Neural cell (in vitro differentiated cells): ENCODE results near the gene DEDD. TPM values are rescaled to one million over a fixed set of nuclear protein-coding genes. Genes with fewer than 3 reads are reported as not detected.

Source experiments
- H2AFZ ChIP-seq: fragments of 200-600, 300-800 bp; sonication (generic), shearing (Covaris generic); 2 replicates; pipeline ENCODE4 v1.6.0; 2014; ENCODE audit warnings: low read depth, mild to moderate bottlenecking, antibody characterized with exemption, low read length, moderate library complexity
- H3F3A ChIP-seq: fragments of 200-600 bp; shearing (Covaris generic); 2 replicates; pipeline ENCODE4 v1.6.1; 2016; ENCODE audit warnings: mild to moderate bottlenecking, moderate library complexity, mixed read lengths, antibody characterized with exemption, low read length; ENCODE audit not compliant: insufficient read depth, poor library complexity, severe bottlenecking
- H3K27ac ChIP-seq: fragments of 200-600, 300-800 bp; sonication (generic), shearing (Covaris generic); 2 replicates; pipeline ENCODE4 v1.5.1; 2014; ENCODE audit warnings: mild to moderate bottlenecking, low read length, moderate library complexity
- H3K27me3 ChIP-seq: fragments of 300-800, 200-600 bp; sonication (generic), shearing (Covaris generic); 2 replicates; pipeline ENCODE4 v1.6.0; 2014; ENCODE audit warnings: mild to moderate bottlenecking, low read depth, low read length, moderate library complexity; ENCODE audit not compliant: insufficient read depth
- H3K36me3 ChIP-seq: fragments of 300-800, 200-600 bp; sonication (generic), shearing (Covaris generic); 2 replicates; pipeline ENCODE4 v1.5.1; 2014; ENCODE audit warnings: mild to moderate bottlenecking, antibody characterized with exemption, low read length, moderate library complexity; ENCODE audit not compliant: insufficient read depth
- H3K4me2 ChIP-seq: fragments of 300-800, 200-600 bp; sonication (generic), shearing (Covaris generic); 2 replicates; pipeline ENCODE4 v1.6.0; 2014; ENCODE audit warnings: mild to moderate bottlenecking, low read length
- H3K4me3 ChIP-seq: fragments of 300-800, 200-600 bp; sonication (generic), shearing (Covaris generic); 2 replicates; pipeline ENCODE4 v1.5.1; 2014; ENCODE audit warnings: mild to moderate bottlenecking, low read length, moderate library complexity
- H3K79me2 ChIP-seq: fragments of 200-600 bp; shearing (Covaris generic); replicated peaks from 2 replicates; pipeline ENCODE4 v1.6.0; 2014; ENCODE audit warnings: mild to moderate bottlenecking, low read length, moderate library complexity; ENCODE audit not compliant: insufficient read depth
- H3K9ac ChIP-seq: fragments of 300-800, 200-600 bp; sonication (generic), shearing (Covaris generic); 2 replicates; pipeline ENCODE4 v1.6.1; 2016; ENCODE audit warnings: mild to moderate bottlenecking, low read length, mixed read lengths
- H3K9me2 ChIP-seq: fragments of 200-600 bp; shearing (Covaris generic); 2 replicates; pipeline ENCODE4 v1.6.1; 2016; ENCODE audit warnings: mild to moderate bottlenecking, low read length, mixed read lengths; ENCODE audit not compliant: insufficient read depth
- H3K9me3 ChIP-seq: fragments of 200-600, 300-800 bp; sonication (generic), shearing (Covaris generic); 2 replicates; pipeline ENCODE4 v1.6.1; 2016; ENCODE audit warnings: mild to moderate bottlenecking, mixed run types, low read length, moderate library complexity, mixed read lengths
- H4K20me1 ChIP-seq: fragments of 200-600 bp; shearing (Covaris generic); 2 replicates; pipeline ENCODE4 v1.6.1; 2016; ENCODE audit warnings: mild to moderate bottlenecking, mixed run types; ENCODE audit not compliant: insufficient read depth
- CTCF ChIP-seq: fragments of 450-650 bp; IDR thresholded peaks from 2 replicates; pipeline ENCODE4 v1.5.1; 2014; ENCODE audit warnings: antibody characterized with exemption, mild to moderate bottlenecking, moderate library complexity; ENCODE audit not compliant: poor library complexity, severe bottlenecking
- EP300 ChIP-seq: fragments of 450-650 bp; conservative IDR thresholded peaks from 2 replicates; pipeline ENCODE4 v1.6.1; 2014; ENCODE audit warnings: antibody characterized with exemption, mild to moderate bottlenecking, moderate library complexity; ENCODE audit not compliant: poor library complexity, severe bottlenecking
- EZH2 ChIP-seq: fragments of 200-600, 300-800 bp; shearing (Covaris generic), sonication (generic); IDR thresholded peaks from 2 replicates; pipeline ENCODE4 v1.6.1; 2014; ENCODE audit warnings: antibody characterized with exemption, low read length, borderline replicate concordance, mild to moderate bottlenecking; ENCODE audit not compliant: insufficient read depth, poor library complexity, severe bottlenecking
- MXI1 ChIP-seq: fragments of 450-650 bp; conservative IDR thresholded peaks from 2 replicates; pipeline ENCODE4 v1.6.1; 2014; ENCODE audit warnings: antibody characterized with exemption, mild to moderate bottlenecking; ENCODE audit not compliant: poor library complexity, severe bottlenecking
- POLR2AphosphoS5 ChIP-seq: IDR thresholded peaks from 2 replicates; pipeline ENCODE4 v1.6.1; 2012
- RAD21 ChIP-seq: fragments of 450-650 bp; conservative IDR thresholded peaks from 2 replicates; pipeline ENCODE4 v1.6.1; 2014; ENCODE audit warnings: antibody characterized with exemption, mild to moderate bottlenecking, moderate library complexity
- REST ChIP-seq: IDR thresholded peaks from 2 replicates; pipeline ENCODE4 v1.6.1; 2012; ENCODE audit warnings: borderline replicate concordance
- SMC3 ChIP-seq: fragments of 450-650 bp; conservative IDR thresholded peaks from 2 replicates; pipeline ENCODE4 v1.6.1; 2014; ENCODE audit warnings: antibody characterized with exemption, mild to moderate bottlenecking, moderate library complexity; ENCODE audit not compliant: poor library complexity
- TAF1 ChIP-seq: IDR thresholded peaks from 2 replicates; pipeline ENCODE4 v1.6.1; 2012; ENCODE audit warnings: low read depth
- polyA plus RNA-seq: library from polyadenylated mRNA; depleted of rRNA; stranded (reverse); fragments of >200 nt; gene quantifications from 2 replicates; pipeline ENCODE4 v1.2.3, GENCODE V29; 2014

The DEDD gene
- polyA plus RNA-seq, 1 donor from 2014 or later: 29.6 TPM

- H3K9me2 ChIP-seq: no peaks in the 10 kb centered on the region
- no peak overlapping the region for H2AFZ ChIP-seq
- no peak overlapping the region for H3K4me3 ChIP-seq
- H3K27ac ChIP-seq: no peak overlapping the region
- H3K36me3 ChIP-seq: no peaks in the 10 kb centered on the region
- no peaks in the 10 kb centered on the region for H3F3A ChIP-seq
- H3K9ac ChIP-seq: no peak overlapping the region
- no peak overlapping the region for H3K4me2 ChIP-seq
- TF ChIP-seq CTCF (no peak), RAD21 (no peak), MXI1 (no peak), TAF1 (no peak), SMC3 (no peak), EZH2 (no peak), EP300 (no peak), POLR2AphosphoS5 (no peak), REST (no peak)
- H3K27me3 ChIP-seq: no peaks in the 10 kb centered on the region
- no peaks in the 10 kb centered on the region for H3K9me3 ChIP-seq
- no peaks in the 10 kb centered on the region for H4K20me1 ChIP-seq
- peaks cover 34% of the 10 kb centered on the region for H3K79me2 ChIP-seq
These were observed 3.7 kb downstream of the DEDD start for GRCh38 chr1:161128591-161129420.

- H3K9me2 ChIP-seq: no peaks in the 10 kb centered on the region
- TF ChIP-seq RAD21 (no peak), SMC3 (no peak), POLR2AphosphoS5 (no peak), MXI1 (no peak), REST (no peak), TAF1 (no peak), CTCF (no peak), EZH2 (no peak), EP300 (no peak)
- H3K36me3 ChIP-seq: no peaks in the 10 kb centered on the region
- no peaks in the 10 kb centered on the region for H3K9me3 ChIP-seq
- no peak overlapping the region for H3K27ac ChIP-seq
- no peak overlapping the region for H2AFZ ChIP-seq
- peaks cover 34% of the 10 kb centered on the region for H3K79me2 ChIP-seq
- no peak overlapping the region for H3K4me3 ChIP-seq
- no peaks in the 10 kb centered on the region for H3F3A ChIP-seq
- H3K9ac ChIP-seq: no peak overlapping the region
- no peaks in the 10 kb centered on the region for H4K20me1 ChIP-seq
- H3K4me2 ChIP-seq: no peak overlapping the region
- no peaks in the 10 kb centered on the region for H3K27me3 ChIP-seq
These were observed 4.8 kb downstream of the DEDD start for GRCh38 chr1:161127649-161128048.
